GM18520 (cell line): ENCODE results near the gene GAB2.

Source experiments
- ATAC-seq: cut with Tn5 transposase; IDR thresholded peaks from one replicate; pipeline ENCODE4 v1.9.1; 2021; ENCODE audit not compliant: unreplicated experiment

Gene GAB2

DNA sequence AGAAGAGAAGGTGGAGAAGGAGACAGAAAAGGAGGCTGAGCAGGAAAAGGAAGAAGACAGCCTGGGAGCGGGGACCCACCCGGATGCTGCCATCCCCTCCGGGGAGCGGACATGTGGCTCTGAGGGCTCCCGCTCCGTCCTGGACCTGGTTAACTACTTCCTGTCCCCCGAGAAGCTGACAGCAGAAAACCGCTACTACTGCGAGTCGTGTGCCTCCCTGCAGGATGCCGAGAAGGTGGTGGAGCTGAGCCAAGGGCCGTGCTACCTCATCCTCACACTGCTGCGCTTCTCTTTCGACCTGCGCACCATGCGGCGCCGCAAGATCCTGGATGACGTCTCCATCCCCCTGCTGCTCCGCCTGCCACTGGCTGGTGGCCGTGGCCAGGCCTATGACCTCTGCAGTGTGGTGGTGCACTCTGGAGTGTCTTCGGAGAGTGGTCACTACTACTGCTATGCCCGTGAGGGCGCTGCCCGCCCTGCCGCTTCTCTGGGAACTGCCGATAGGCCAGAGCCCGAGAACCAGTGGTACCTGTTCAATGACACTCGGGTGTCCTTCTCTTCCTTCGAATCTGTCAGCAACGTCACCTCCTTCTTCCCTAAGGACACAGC is 207.5 kb downstream of the GAB2 start:
- ATAC-seq = no peak

DNA sequence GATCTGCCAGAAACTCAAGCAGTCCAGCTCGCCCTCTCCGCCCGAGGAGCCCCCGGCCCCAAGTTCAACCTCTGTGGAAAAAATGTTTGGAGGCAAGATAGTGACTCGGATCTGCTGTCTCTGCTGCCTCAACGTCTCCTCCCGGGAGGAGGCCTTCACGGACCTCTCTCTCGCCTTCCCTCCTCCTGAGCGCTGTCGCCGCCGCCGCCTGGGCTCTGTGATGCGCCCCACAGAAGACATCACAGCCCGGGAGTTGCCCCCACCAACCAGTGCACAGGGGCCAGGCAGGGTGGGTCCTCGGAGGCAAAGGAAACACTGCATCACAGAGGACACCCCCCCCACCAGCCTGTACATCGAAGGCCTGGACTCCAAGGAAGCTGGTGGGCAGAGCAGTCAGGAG is 208.1 kb downstream of the GAB2 start:
- no peak for ATAC-seq

DNA sequence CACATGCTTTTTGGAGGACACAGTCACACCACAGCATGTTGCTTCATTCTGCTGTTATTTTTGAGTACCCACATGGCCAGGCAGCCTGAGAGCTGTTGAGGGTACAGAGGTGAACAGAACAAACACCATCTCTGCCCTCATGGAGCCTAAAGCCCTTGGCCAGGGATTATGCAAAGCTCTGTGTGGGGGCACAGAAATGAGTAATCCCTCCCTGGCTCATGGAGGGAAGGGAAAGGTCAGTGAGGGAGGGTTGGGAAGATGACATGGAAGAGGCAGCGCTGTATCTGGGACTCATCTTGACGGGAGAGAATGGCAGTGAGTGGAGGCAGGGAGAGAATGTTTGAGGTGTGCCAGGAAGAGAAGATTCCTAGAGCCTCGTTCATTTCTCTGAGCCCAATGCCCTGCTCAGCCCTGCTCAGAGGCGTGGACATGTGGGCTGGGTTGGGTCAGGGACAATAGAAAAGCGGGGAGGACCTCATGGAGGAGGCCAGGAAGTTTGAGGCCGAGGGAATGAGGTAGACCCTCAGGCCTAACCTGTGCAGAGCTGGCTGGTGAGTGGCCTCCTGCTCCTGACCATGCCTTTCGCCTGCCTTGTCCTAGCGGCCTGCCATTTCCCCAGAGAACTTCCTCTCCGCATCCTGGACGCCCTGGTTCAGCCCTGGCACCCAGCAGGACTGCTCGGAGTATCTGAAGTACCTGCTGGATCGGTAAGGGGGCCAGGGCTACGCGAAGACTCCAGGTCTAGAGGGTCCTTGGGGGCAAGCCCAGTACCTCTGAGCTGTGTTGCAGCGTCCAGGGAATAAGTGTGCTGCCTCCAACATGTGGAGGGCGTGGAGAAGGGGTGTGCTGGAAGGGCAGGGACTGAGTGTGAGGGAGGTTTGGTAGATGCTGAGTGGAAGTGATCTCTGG is 209.1 kb downstream of the GAB2 start:
- ATAC-seq = no peak

DNA sequence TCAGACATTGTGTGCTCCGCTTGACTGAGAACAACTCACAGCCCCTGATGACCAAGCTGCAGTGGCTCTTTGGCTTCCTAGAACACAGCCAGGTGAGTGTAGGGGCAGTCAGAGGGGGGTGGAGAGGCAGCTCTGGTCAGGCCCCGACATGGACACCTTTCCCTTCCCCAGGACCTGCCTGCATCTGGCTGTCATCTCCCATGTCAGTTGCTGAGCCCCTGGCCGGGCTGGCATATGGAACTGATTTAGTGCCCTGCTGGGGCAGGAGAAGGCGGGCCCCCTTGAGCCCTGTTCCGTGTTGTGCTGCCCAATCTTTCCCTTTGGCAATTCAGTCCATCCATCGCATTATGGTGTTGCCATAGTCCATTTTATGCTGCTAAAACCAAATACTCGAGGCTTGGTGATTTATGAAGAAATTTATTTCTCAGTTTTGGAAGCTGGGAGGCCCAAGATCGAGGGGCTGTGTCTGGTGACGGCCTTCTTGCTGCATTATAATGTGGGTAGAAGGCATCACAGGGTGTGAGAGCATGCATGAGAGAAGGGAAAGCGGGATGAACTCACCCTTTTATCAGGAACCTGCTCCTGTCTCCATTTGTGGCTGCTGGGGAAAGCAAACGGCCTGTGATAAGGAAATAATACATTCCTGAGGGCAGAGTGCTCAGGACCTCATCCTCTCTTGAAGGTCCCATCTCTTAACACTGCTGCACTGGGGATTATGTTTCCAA is 209.9 kb downstream of the GAB2 start:
- no peak for ATAC-seq

DNA sequence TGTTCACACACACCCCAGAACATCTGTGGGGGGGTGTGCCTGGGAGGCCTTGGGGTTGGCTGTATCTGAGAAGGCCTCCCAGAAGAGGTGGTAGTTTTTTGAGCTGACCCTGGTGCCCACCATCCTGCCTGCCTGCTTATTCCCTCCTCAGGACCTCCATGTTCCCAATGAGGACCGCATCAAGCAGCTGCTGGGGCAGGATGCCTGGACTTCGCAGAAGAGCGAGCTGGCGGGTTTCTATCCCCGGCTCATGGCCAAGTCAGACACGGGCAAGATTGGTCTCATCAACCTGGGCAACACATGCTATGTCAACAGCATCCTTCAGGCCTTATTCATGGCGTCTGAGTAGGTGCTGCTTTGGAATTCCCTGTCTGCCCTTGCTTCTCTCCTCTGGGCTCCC is 211.9 kb downstream of the GAB2 start:
- no peak for ATAC-seq

DNA sequence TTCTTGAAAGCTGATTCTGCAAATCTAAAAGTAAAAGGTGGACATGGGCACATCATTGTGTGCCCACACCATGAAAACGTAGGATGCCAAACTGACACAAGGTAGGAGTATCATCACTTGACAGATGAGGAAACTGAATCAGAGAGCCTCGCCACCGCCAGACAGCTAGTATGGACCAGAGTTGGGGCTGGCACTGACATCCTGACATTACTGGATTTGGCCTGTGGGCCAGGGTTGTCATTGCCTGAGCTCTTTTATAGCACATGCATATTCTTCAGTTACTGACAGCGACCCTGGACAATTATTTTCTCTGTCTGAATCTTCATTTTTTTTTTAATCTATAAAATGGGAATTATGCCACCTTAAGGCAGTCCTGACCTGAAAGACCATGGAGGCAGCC is 212.4 kb downstream of the GAB2 start:
- ATAC-seq = no peak

DNA sequence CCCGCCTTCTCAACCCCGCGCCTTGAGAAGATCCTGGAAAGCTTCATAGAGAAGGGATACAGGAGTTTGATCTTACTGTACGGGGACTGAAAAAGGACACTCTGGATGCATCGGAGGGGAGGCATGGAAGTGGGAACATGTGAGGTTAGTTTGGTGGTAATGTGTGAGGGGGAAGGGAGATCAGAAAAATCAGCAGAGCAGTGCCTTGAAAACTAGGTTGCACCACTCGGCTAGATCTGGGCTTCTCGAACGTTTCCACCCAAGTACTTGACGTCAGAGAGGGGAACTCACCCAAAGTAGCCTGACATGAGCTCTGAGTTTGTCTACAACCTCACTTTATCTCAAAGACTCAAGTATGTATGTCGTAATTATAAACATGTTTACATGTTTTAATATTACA is 214.4 kb downstream of the GAB2 start:
- ATAC-seq = no peak

DNA sequence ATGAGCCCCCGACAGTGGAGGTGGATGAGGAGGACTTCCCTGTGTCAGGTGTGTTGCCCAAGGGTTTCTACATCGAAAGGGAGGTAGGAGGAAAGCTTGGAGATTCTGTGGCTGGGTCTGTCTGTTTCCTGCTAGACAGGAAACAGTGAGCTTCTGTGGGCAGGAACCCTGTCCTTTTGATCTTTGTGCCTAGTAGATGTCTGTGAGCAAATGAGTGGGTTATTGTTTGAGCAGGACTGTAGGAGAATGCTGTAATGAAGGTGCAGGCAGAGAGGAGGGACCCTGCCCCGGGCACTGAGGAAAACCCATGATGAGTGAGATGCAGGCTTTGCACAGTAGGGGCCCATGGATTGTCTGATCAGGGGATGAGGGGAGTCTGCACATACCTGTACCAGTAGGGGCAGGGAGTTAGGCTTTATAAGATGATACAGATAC is 214.9 kb downstream of the GAB2 start:
- no peak for ATAC-seq

DNA sequence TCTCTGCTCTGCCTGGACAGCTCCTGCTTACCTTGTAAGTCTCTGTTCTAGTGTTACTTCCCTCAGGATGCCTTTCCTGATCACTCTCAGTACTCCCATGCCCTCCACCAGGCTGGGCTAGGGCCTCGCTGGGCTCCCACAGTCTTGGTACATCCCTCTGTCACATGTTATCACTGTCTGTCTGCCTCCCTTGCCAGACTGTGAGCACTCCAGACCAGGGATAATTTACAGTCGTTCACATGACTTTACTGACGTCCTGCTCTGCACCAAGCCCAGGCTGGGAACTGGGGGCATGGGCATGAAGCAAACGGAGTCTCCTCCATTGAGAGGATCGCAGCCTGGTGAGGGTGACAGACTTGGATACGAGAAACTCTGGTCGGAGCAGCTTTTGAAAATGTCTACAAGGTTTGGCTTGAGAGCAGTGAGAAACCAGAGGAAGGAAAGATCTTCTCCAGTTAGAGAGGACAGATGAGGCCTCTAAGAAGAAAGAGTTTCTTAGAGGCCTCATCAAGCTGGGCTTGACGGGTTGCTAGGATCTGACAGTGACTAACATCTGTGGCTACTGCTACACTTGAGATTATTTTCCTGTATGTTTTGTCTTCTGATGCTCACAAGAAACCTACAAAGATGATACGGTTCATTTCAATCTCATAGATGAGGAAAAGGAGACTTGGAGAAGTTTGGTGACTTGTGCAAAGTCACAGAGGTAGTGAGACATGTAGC is 216.4 kb downstream of the GAB2 start:
- no peak for ATAC-seq

DNA sequence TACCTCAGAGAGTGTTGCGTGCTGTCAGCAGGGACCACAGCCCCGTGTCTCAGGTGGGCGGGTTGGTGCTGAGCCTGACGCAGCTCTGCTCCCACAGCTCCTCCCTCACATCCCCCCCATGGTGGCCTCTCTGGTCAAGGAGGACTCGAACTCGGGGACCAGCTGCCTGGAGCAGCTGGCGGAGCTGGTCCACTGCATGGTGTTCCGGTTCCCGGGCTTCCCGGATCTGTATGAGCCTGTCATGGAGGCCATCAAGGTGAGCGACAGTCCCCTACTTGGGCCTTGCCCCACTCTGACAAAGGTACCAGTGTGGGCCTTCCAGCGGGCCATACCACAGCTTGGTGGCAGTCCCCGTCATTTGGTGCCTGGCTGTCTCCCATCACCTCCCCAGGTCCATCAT is 217.1 kb downstream of the GAB2 start:
- no peak for ATAC-seq

DNA sequence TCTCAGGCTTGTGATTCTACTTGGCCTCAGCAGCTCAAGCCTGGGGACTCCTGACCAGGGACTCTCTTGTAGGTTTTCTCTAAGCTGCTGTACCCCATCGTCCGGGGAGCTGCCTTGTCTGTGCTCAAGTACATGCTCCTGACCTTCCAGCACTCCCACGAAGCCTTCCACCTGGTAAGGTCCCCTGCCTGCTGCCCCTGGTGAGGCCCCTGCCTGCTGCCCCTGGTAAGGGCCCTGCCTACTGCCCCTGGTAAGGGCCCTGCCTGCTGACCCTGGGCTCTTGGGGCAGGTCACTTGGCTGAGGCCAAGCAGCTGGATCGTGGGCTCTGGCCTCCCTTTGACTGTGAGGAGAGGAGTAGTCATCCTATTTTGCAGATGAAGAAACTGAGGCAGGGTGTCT is 217.6 kb downstream of the GAB2 start:
- no peak for ATAC-seq

DNA sequence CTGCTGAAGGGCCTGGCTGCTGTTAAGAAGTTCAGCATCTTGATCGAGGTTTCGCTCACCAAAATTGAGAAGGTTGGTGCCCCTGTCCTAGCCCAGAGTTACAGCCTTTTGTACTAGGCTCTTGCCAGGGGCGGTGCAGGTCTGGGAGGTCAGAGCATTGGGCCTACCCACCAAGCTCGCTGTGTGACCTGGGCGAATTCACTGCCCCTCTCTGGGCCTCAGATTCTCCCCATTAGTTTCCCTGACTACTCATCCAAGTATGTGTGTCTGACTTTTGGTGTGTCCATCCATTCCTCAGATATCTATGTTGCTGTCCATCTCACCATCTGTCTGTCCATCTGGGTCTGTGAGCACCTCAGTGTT is 218.0 kb downstream of the GAB2 start:
- no peak for ATAC-seq

DNA sequence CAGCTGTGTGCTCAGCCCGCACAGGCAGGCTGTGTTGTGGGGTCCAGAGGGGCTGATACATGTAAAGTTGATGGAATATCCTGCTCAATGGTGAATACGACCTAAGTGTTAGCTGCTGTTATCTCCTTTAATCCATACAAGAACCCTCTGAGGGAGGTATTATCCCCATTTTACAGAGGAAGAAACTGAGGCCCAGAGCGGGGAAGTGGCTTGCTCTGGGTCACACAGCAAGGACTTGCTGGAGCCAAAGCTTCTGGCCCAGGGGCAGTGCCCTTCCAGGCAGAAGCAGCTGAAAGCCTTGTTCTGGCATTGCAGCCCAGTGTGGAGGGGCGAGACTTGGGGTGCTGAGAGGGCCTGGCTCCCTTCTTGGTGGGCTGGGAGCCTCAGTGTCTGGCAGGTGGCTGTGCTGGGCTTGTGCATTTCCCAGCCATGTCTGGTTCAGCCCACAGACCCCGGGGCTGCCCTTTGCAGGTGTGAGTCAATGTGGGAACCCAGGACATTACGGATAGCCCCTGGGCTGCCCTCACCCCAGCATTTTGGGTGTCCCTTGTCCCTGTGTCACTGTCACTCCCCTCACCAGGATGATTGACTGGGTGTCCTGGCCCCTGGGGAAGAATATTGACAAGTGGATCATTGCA is 218.5 kb downstream of the GAB2 start:
- ATAC-seq = no peak

DNA sequence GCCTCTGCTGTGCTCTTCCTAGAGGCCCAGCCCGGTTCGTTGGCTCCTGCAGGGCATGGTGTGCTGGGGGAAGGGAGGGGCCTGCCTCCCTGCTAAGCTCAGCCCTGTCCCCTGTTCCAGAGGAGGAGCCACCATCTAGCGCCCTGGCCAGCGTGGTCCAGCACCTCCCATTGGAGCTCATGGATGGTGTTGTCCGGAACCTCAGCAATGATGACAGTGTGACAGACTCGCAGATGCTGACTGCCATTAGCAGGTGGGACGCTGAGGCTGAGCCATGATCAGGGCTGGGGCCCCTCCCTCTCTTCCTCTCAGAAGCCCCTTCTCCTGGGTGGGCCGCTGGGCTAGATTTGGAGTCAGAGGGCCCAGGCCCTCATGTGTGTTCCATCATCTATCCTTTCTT is 219.8 kb downstream of the GAB2 start:
- ATAC-seq = no peak

DNA sequence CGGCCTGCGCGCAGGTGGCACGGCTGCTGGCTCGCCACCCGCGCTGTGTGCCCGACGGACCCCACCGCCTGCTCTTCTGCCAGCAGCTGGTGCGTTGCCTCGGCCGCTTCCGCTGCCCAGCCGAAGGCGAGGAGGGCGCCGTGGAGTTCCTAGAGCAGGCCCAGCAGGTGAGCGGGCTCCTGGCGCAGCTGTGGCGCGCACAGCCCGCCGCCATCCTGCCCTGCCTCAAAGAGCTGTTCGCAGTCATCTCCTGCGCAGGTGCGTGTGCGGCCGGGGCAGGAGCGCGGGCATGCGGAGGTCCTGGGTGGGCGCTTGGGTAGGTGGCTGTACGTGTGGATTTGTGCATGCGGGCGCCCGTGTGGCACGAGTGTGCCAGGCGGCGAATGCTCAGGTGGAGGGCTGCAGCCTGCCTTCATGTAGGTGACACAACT is 220.9 kb downstream of the GAB2 start:
- ATAC-seq = no peak

DNA sequence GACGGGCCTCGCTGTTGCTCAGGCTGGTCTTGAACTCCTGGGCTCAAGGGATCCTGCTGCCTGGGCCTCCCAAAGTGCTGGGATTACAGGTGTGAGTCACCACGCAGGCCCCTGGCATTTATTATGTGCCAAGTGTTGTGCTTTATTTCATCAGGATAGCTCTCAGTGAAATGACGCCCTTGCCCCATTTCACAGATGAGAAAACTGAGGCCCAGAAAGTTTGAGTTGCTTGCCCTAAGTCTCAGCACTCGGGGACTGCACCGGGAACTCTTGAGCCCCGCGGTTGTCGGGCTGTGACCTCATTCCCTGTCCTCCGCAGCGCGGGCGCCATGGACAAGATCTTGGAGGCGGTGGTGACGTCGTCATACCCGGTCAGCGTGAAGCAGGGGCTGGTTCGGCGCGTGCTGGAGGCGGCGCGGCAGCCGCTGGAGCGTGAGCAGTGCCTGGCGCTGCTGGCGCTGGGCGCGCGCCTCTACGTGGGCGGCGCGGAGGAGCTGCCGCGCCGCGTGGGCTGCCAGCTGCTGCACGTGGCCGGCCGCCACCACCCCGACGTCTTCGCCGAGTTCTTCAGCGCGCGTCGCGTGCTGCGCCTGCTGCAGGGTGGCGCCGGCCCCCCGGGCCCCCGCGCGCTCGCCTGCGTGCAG is 221.6 kb downstream of the GAB2 start:
- no peak for ATAC-seq

DNA sequence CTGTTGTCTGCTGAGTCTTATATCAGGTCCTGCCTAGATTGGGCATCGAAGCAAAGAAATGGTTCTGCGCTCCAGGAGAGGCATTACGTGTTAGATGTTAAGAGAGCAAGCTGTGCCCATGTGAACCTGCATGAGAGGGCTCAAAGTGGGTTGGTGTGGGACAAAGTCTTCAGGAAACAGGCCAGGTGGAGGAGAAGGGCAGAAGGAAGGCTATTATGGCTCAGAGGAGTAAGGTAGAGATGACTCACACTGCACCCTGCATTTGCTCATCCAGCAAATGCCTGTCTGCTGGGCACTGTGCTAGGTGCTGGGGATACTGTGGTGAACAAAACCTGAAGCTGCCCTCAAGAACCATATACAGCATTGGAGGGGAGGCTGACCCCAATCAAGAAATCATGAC is 223.1 kb downstream of the GAB2 start:
- no peak for ATAC-seq

DNA sequence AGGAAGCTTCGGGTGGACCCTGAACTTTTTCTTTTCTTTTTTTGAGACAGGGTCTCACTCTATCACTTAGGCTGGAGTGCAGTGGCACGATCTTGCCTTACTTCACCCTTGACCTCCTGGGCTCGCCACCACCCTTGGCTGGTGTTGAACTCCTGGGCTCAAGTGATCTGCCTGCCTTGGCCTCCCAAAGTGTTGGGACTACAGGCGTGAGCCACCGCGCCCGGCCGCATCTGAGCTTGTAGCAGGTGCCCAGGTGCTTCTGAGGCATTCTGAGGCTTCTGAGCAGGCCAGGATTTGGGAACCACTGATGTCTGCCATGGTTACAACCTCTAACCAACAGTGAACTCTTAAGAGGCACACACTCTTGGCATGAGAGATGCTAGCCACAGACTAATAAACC is 223.8 kb downstream of the GAB2 start:
- ATAC-seq = no peak

DNA sequence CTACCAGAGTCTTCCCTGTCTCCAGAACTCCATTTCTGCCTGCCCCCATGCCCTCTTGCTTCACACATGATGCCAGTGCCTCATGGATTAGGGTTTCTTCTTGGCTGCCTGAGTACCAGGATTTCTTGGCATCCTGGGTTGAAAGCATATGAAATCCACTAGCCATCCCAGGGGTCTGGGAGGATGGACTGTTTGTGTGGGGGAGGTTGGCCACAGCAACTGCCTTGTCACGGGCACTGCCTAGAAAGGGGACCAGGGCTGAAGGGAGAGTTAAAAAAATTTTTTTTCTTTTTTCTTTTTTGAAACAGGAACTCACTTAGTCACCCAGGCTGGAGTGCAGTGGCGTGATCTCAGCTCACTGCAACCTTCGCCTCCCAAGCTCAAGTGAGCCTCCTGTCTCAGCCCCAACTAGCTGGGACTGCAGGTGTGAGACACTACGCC is 224.7 kb downstream of the GAB2 start:
- no peak for ATAC-seq

DNA sequence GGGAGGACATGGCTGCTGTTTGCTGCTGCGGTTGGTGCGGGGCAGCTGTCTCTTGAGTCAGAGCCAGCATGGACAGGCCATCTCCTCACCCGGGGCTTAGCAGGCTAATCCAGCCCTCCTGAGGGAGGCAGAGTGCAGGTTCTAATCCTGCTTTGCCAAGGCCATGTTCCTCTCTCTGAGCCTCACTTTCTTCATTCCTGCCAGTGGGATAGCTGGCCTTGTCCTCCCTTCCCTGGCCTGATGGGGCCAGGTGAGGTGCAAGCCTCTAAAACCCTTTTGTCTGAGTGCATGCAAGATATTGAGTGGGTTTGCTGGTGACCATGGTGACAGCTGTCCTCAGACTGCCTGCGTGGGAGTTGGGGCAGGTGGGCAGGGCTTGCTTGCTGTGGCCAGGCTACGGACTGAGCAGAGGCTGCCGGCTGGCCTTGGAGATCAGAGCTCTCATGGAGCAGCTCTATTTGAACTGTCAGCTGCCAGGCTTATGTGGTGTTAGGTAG is 225.3 kb downstream of the GAB2 start:
- ATAC-seq = no peak
